HG02759 (cell line): ENCODE results near the gene MCF2L2.
A peak's percentile ranks its signal among the peaks of the same experiment; 100 is the strongest.

Source experiments
- ATAC-seq: cut with Tn5 transposase; IDR thresholded peaks from one replicate; pipeline ENCODE4 v1.9.1; 2021; ENCODE audit warnings: mild to moderate bottlenecking, moderate library complexity; ENCODE audit not compliant: unreplicated experiment

Gene MCF2L2

DNA sequence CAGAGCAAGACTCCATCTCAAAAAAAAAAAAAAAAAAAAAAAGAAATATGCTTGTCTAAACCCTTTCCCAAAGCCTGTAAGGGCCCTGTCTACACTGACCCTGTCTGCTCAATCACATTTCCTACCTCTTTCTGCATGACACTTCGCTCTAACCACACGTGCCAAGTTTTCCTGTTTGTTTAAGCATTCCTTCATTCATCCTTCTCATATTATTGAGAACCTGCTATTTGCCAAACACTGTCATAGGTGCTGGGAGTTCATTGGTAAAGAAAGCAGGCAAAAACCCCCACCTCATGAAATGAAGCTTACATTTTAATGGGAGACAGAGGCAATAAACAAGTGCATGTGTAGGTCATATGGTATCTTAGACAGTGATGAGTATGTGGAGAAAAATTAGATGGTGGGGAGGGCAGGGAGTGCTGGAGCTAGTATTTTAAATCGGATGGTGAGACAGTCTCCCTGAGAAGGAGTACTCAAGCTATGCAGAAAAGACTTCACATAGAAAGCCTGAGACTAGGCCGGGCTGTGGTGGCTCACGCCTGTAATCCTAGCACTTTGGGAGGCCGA, 127.3 kb downstream of the MCF2L2 start:
- ATAC-seq: no peak

DNA sequence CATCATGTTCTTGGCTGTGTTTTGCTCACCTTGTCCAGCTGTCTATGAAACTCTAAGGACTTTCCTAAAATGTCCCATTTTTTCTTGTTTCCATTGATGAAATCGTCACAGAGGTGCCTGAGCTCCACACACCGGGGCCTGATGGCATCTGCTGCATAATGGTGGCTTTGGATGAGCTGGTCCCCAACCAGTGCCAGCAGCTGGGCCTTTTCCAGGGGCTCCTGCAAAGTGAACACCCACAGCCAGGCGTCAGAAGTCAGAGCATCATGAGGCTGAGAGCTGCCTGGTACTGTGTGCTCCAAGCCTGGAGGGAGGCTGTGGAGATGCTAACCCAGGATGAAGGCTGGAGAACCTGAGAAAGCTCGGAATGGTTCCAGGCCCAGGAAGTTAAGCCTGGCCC, 128.4 kb downstream of the MCF2L2 start:
- no peak for ATAC-seq

GRCh38 chr3:183298701-183299153, 129.7 kb downstream of the MCF2L2 start:
- ATAC-seq: no peak

DNA sequence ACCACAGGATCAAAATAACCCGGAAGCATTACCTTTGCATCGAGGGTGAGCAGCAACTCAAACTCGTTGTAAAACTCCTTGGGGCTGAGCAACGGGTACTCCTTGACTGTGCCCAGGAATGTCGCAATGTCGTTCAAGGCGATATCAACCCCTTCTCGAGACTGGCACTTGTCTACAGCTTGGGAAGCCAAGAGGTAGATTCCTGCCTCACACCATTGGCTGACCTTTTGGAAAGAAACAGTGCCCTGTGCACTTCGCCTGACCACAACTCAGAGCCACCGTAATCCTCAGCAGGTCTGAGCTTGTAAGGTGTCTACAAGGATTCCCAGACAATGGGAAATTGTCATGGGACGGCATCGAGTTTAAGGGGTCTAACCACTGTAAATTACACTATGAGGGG, 131.5 kb downstream of the MCF2L2 start:
- no peak for ATAC-seq

GRCh38 chr3:183295211-183295610, 133.2 kb downstream of the MCF2L2 start:
- ATAC-seq: no peak

DNA sequence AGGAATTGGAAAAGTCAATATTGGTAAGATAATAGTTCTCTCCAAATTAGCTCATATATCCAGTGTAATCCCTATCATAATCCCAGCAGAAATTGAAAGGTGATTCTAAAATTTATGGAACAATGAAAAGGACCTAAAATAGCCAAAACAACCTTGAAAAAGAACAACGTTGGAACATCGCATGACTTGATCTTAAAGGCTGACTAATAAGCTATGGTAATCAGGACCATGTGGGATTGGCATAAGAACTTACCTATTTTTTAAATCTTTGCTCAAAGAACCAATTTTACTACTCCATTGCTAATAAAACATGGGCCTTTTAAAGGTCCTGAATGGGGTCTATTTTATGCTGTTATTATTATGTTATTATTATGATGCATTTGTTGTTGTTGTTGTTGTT, 134.5 kb downstream of the MCF2L2 start:
- ATAC-seq: no peak

DNA sequence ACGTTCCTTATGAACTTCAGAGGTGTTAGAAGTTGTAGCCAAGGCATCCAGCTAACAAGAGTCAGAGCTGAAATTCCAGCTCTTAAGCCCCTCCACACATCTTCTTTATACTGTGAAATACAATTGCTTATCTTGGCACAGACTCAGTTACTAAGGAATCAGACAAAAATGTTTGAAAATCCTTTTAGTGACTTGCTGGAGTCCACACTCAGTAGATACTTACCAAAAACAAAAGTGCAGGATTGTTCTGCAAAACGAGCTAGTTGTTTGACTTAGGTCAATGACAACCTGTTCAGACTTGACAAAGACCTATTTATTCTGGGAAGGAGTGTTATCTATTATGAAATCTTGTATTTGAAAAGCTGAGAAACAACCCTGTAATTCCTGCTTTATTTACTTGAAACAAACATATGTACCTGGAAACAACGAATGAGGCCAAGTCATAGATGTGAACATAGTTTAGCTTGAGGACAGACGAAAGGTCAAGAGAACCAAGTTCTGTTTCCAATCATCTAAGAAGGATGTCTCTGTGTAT, 136.9 kb downstream of the MCF2L2 start:
- no peak for ATAC-seq

DNA sequence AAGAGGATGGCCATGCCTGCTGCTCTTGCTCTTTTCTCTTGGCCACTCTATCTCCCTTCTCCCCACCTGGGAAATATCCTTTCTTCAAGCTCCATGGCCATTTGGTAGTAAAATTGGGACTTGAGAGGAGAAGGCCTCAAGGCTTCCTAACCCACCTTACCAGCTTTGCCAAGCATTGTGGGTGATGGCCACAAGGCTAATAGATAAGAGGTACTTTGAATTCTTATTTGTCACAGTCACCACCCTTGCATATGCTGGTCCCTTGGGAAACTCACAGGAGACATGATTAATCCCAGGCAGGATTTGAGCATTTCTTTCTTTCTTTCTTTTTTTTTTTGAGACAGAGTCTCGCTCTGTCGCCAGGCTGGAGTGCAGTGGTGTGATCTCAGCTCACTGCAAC, 138.2 kb downstream of the MCF2L2 start:
- ATAC-seq: no peak

- no peak for ATAC-seq
These were observed 140.3 kb downstream of the MCF2L2 start for GRCh38 chr3:183288117-183288516.

GRCh38 chr3:183287301-183287971, 141.0 kb downstream of the MCF2L2 start:
- ATAC-seq: no peak

- peak; percentile 99 for ATAC-seq
These were observed 142.5 kb downstream of the MCF2L2 start for GRCh38 chr3:183285828-183286457.

DNA sequence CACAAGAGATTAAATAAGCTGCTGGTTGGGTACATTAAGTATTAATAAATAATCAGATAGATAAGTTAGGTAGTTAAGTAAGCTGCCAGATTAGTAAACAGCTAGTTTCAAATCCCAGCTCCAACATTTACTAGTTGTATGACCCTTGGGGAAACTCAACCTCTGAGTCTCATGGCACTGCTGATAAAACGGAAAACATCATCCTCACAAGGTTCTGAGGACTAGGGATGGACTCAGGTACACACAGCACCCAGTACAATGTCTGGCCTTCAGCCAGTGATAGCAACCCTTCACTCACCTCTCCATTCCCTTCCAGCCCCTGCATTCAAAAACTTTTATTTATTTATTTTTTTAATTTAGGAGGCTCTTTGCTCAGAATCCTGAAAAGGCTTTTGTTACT, 143.1 kb downstream of the MCF2L2 start:
- ATAC-seq: no peak

- ATAC-seq: no peak
These were observed 143.8 kb downstream of the MCF2L2 start for GRCh38 chr3:183284570-183284969.

DNA sequence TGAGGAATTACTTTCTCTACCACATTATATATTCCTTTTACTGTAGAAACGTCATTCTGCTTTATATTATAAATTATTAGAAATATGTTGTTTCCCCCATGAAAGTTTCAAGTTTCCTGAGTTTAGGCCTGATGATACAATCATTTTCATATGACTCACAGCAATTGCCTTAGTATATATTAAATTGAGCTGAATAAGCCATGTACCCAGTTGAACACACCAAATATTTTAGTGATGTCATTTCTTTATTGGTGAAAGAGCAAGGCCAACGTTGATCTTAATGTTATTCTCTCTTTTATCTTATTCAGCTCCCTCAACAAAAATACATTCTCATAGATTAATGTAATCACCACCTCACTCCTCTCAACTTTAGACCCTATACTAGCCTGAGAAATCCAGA, 144.5 kb downstream of the MCF2L2 start:
- no peak for ATAC-seq

DNA sequence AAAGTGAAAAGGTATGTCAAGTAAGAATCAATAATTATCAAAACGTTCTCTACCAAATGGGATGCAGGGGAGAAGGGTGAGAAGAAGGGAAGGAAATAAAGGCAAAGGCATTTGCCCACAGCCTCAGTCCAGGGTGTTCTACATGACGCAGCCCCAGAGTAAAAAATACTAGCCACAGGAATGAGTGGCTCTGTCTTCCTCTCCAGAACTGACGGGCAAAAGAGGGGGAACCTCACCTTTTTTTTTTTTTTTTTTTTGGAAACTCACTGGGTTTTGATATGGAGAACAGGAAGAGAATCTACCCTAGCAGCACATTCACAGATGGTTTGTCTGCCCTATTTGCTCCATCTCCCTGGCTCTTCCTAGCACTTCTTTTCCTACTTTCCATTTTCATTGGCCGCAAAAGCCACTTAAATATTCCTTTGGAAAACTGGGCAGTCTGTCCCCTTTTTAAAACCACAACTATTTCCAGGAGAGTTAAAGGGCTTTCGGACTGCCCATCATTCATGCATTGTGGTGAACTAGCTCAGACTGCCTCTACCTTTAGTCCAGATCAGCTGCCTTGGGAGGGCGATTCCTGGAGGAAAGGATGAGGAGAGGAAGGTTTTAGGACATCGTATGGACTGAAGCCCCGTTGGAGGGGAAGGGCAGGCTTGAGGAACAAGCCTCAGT, 147.2 kb downstream of the MCF2L2 start:
- no peak for ATAC-seq

DNA sequence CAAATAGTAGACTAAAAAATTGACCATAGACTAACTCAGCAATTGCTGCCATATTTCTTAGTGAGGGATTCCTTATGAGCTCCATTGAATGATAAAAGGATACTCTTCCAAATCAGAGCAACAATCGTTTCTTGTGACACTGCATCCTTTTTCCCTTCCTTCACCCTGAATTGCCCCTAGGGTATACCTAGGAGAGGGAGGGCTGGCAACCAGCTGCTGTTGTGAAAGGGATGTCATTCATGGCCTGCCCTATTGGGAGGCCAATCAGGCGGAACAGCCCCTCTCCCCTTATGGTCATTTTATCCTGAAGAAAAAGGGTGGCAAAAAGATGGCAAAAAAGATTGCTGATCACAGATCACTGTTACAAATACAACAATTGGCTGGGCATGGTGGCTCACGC, 149.0 kb downstream of the MCF2L2 start:
- ATAC-seq: no peak

DNA sequence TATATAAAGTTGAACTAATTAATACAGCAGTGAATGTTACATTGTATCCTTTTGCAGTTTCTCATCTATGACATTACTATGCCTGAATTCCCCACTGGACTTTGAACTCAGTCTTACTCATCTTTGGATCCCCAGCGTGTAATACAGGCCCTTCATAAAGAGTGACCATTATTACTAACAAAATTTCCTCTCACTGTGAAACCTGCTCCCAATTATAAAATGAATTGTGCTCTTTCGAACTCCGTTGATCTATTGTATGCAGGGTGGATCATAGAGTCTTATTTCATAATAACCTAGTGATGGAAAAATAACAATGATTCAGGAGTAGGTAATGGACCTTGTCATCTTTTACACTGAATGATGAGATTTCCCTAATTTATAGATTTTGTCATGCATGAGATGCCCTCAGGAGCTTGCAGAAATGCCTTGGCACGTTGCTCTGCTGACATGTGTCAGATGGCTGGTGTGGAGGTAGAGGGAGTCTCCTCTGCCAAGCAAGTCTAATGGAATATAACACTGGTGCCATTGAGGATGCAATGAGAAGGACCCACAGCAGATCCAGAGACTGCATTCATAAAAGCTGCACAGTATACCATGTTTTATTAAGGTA, 149.8 kb downstream of the MCF2L2 start:
- no peak for ATAC-seq

GRCh38 chr3:183277260-183277659, 151.2 kb downstream of the MCF2L2 start:
- ATAC-seq: no peak

DNA sequence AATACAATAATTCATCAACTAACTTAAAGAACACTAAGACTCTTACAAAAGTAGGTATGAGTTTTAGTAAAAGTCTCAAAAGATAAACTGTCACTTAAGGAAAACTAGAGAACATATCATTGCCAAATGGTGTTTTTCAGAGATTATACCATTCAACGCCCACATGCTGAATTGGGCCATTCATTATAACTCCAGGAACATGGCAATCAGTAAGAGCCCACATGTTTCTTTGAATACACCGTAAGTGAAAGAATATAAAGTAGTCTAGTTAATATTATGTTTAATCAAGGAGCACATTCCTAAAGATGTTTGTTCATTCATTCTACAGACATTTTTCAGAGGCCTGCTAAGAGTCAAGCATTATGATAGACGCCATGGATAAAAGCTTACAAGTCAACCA, 152.5 kb downstream of the MCF2L2 start:
- no peak for ATAC-seq

DNA sequence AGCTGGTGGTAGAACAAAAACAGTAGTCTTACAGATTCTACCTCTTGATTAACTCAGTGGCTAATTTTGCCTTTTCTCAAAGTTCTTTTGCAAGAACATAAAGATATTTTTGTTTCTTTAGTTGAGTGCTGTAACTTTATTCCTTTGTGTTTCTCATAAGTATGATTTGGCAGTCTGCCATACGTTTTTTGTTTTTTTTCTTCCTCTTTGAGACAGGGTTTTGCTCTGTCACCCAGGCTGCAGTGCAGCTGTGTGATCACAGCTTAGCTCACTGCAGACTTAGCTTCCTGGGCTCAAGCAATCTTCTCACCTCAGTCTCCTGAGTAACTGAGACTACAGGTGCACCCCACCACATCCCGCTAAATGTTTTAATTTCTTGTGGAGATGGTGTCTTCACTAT, 153.0 kb downstream of the MCF2L2 start:
- ATAC-seq: no peak

- no peak for ATAC-seq
These were observed 153.8 kb downstream of the MCF2L2 start for GRCh38 chr3:183274609-183275008.
